ENCODE results near the gene RARRES1.

The RARRES1 gene

DNA sequence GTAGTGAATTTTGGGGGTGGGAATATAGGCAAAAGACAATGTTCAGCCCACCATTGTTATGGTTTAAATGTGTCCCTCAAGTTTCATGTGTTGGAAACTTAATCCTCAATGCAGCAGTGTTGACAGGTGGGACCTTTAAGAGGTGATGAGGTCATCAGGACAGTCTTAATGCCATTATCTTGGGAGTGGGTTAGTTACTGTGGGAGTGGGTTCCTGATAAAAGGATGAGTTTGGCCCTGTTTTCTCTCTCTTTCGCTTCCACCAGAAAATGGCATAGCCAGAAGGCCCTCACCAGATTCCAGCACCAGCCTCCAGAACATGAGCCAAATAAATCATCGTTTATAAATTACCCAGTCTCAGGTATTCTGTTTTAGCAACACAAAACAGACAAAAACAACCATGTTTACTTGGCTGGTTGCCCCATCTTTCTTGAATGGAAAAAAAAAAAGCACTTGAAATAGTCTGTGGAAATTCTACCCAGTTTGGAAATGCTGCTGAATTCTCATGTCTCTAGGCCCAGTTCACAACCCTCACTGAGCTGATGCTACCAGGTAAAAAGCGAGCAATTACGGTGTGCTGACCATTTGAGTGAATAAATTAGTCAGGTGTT lies 38.6 kb upstream of the RARRES1 start:
- H3K4me3 ChIP-seq (ENCODE audit: low read depth, low read length) = no peak overlapping the region
- TF ChIP-seq, protein P1, sequence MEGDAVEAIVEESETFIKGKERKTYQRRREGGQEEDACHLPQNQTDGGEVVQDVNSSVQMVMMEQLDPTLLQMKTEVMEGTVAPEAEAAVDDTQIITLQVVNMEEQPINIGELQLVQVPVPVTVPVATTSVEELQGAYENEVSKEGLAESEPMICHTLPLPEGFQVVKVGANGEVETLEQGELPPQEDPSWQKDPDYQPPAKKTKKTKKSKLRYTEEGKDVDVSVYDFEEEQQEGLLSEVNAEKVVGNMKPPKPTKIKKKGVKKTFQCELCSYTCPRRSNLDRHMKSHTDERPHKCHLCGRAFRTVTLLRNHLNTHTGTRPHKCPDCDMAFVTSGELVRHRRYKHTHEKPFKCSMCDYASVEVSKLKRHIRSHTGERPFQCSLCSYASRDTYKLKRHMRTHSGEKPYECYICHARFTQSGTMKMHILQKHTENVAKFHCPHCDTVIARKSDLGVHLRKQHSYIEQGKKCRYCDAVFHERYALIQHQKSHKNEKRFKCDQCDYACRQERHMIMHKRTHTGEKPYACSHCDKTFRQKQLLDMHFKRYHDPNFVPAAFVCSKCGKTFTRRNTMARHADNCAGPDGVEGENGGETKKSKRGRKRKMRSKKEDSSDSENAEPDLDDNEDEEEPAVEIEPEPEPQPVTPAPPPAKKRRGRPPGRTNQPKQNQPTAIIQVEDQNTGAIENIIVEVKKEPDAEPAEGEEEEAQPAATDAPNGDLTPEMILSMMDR (IDR thresholded peaks at IDR 0.05; ENCODE audit: borderline replicate concordance, insufficient read depth, low read depth, low read length) = no peak

DNA sequence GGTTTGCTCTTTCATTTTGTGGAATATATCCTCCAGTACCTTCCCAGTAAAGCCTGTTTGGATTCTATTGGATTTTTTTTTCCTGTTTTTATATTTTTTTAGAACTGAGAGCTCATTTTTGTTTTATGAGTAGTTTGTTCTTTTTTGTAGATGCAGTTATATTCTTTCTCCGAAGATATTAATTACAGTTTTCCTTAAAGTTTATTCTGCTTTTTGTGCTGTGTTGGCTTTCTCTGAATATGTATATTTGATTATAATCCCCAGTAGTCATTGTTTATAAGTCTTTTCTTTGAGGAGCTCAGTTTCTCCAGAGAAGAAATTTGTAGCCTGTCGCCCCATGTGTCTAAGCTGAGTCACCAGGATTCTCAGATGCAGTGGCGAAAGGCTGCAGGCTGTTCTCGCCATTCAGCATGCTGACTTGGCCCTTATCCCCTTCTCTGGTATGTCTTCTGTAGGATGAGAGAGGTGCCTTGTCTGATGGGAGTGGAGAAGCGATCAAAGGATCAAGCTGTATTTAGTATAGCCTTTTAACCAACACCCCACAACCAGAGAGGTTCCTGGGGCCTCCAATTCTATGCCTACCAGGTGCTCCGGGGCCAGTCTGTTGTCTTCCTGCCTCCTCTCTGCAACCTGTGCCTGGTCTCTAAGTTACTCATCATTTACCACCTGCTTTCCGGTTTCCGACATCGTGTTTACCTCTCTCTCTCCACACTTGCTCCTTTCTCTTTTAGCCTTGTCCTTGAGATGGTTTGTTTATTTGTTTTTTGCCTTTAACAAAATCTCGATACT lies 37.9 kb upstream of the RARRES1 start:
- TF ChIP-seq, protein P1 (IDR thresholded peaks at IDR 0.05; ENCODE audit: borderline replicate concordance, insufficient read depth, low read depth, low read length) = no peak
- H3K4me3 ChIP-seq (ENCODE audit: low read depth, low read length) = no peak overlapping the region

DNA sequence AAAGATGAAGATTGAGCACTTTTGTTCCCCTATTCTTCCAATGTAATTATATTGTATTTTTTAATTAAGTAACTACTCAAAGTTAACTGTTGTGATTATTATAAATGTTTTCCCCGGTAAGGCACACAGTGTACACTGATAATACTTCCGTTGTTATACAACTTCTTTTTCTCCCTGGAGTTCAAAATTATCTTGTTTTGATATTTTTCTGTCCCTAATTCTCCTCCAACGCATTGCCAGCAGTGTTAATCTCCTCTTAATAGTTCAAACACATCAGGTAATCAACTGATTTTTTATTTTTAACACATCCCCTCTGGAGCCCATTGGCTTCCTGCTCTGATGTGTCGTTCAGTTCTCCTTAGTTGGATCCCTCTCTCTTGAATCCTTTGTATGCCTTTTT lies 37.3 kb upstream of the RARRES1 start:
- TF ChIP-seq, protein P1 (IDR thresholded peaks at IDR 0.05; ENCODE audit: borderline replicate concordance, insufficient read depth, low read depth, low read length) = no peak
- H3K4me3 ChIP-seq (ENCODE audit: low read depth, low read length) = no peak overlapping the region

DNA sequence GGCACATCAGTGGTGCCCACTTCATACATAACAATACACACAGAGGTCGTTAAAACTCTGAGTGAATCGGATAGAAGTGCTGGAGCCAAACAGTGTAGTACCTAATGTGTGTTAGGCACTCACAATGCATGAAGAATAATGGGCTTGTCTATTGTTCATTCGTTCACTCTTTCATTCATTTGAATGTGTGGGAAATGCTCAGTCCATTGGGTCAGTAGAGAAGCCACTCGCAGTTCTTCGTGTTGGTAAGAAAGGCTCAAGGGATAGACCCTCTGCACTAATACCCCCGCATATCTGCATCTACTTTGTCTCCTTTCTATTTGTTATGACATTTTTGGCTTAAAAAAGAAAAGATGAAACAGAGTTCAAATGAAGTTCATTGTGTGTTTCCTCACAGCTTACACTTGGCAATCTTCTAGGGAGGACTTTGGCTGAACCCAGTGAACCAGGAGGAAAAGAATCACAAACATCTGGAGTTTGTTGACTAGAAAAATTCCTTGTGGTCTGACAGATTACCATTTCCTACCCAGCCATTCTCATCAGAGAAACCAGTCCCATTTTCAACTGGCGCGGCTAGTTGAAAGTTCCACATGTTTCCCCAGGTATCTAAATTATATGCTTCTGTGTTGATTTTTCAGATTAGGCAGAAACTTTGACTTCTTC lies 36.8 kb upstream of the RARRES1 start:
- no peak overlapping the region for H3K4me3 ChIP-seq (ENCODE audit: low read depth, low read length)
- TF ChIP-seq, protein P1 (IDR thresholded peaks at IDR 0.05; ENCODE audit: borderline replicate concordance, insufficient read depth, low read depth, low read length) = no peak

- TF ChIP-seq, protein P1 (IDR thresholded peaks at IDR 0.05; ENCODE audit: borderline replicate concordance, insufficient read depth, low read depth, low read length) = no peak
These were observed 36.1 kb upstream of the RARRES1 start for GRCh38 chr3:158768361-158768787.

GRCh38 chr3:158766364-158766763 lies 34.1 kb upstream of the RARRES1 start:
- H3K4me3 ChIP-seq (ENCODE audit: low read depth, low read length) = no peak overlapping the region
- TF ChIP-seq, protein P1 (IDR thresholded peaks at IDR 0.05; ENCODE audit: borderline replicate concordance, insufficient read depth, low read depth, low read length) = no peak

More at GRCh38 chr3:158768361-158768787, 36.1 kb upstream of the RARRES1 start:
- no peak overlapping the region for H3K4me3 ChIP-seq (ENCODE audit: low read depth, low read length)
